ENCODE results near the gene SH3BGR.
"Not testable (repeated sequence)": the region's sequence is repeated elsewhere in the genome, so short reads cannot be mapped to it uniquely, and the experiment has no call there.

The SH3BGR gene

DNA sequence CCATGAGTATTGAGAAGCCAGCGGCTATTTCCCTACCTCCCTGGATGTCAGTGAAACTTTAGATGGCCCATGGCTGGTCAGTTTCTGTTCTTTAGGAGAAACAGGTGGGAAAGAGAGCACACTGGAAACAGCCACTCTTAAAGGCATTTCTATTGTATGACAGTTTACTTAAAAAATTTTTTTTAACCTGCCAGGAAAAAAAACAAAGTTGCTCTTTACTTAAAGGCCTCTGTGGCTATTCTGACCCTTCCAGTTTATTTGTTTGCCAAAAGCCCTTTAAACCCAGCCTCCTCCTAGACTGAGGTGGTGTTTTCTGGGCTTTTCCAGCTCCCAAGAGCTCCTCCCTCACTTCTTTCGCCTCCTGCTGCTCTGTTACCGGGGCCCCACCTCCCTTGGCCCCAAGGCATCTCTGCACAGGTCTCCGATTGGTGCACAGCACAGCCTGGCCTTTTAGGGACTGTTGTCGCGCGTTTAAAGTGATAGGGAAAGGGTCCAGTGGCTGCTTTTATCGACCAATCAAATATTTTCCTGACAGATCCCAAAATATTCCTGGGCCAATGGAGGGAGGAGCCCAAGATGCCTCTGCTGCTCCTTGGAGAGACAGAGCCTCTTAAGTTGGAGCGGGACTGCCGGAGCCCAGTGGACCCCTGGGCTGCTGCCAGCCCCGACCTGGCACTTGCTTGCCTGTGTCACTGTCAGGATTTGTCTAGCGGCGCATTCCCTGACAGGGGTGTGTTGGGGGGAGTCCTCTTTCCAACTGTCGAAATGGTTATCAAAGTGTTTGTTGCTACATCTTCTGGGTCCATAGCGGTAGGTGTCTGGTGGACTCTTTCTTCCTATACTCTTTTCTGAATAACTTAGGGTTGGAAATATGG, at the start of gene SH3BGR:
Gene SH3BGR (plus strand): TSS at position 639 of the 875 bp plus-strand sequence. CDS start 127 bp downstream, at position 766.
- DNase-seq, result no peak

GRCh38 chr21:39406065-39406464, 45.7 kb upstream of the SH3BGR start:
- no peak for DNase-seq

- not testable (repeated sequence) for DNase-seq
These were observed 32.6 kb upstream of the SH3BGR start for GRCh38 chr21:39419204-39419603.

DNA sequence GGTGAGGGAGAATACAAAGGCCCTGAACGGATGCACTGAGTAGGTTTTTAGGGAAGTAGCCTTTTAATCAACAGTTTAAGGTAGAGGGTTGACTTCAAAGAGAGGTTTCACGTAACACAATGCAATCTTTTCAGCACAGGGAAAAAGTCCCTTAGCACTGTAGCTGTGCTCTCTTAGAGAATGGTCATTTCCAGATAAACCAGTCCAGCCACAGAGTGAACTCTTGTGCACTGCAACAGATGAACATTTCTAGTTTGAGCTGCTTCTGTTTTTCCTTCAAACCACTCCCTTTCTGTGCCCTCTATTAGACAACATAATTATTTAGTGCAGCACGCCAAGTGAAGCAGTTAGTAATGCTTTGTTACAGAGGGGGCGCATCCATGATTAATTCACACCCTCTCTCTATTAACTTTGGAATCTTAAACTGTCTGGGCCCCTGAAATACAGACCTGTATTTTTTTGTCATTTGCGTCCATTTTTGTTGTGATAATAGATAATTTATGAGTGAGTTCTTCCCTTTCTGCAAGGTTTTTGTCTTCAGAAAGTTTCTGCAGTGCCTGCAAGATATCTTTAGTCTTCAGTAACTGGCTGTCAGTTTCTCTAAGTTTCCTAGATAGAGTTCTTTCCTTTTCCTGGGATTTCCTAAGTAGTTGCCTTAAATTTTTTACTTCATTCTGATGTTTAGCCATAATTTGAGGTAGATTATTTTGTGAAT, 29.1 kb upstream of the SH3BGR start:
- no peak for DNase-seq

DNA sequence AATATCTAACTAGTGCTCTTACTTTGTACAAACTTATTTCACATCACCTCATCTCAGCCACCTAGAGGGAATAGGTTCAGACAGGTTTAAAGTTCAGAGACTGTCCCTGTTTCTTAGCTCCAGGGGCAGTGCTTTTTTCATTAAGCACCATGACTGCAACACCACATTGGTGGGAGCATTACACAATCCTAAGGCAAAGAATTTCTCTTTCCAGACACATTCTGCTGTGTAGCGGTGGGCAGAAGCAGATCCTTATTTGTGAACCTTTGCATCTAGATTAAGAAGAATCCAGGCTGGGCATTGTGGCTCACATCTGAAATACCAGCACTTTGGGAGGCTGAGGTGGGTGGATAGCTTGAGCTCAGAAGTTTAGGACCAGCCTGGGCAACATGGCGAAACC, 22.3 kb upstream of the SH3BGR start:
- DNase-seq, result no peak

- DNase-seq, result no peak
These were observed 21.8 kb upstream of the SH3BGR start for GRCh38 chr21:39430016-39430415.

DNA sequence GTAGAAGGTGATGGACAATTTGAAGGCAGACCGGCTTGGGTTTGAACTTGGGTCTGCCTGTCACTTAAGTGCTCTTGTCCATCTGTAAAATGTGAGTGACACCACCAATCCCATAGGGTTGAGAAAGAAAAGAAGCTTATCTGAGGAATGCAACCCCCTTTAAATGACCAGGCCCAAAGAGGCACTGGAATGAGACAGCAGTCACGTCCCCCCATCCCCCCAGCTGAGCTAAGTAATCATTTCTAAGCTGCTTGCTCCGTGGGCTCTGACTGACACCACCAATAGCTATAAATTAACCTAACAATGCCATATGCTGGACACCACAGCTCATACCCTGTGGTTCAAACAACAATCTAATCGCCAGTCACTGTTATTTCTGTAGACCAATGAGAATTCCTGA, 21.3 kb upstream of the SH3BGR start:
- DNase-seq, result no peak

DNA sequence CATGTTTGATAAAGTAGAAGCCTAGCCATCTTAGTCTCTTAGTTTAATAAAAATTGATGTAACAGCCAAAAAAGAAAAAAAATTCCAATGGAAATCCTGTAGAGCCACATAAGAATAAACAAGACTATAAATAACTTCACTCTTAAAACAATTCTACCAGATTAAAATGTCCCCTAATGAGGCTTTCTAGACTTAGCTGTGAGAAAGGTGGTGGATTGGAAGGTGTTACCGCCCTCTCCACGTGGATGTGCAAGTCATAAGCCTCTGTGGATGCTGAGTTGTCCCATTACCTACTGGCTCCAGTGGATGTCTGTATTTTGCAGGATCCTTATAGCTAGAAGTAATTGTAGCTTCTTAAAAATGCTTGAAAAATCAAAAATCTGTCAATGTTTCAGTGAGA, 20.8 kb upstream of the SH3BGR start:
- DNase-seq, result no peak

DNA sequence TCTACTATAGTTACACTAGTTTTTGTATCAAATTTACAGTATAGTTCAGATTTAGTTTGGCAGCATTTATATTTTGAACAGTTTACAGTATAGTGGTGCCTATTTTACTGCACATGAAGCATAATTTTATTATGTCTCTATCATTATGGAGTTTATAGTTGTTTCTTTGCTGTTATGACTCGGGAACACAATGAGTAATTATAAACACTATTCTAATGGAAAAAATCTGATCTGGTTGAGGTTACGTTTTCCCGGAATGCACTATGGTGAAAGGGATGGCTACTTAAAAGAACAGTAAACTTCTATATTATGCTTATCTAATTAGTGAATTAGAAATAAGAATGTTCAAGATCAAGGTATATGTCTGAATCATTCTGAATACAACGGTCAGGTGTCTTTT, 16.8 kb upstream of the SH3BGR start:
- DNase-seq, result no peak

DNA sequence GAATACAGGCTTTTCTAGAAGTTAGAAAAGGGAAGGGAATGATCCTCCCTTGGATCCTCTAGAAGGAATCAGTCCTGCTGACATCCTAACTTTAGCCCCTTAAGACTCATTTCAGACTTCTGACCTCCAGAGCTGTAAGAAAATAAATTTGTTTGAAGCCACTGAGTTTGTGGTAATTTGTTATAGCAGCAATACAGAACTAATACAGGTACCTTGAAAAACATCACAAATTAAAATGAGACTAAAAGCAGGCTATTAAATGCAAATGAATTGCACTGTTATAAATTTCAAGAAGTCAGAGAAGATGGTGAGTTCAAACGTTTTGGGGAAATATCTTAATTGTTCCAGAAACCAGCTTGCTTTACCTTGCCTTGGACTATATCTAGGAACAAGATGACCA, 12.5 kb upstream of the SH3BGR start:
- no peak for DNase-seq

- DNase-seq, result no peak
These were observed 10.0 kb upstream of the SH3BGR start for GRCh38 chr21:39441502-39442475.

- DNase-seq, result no peak
These were observed 7.2 kb upstream of the SH3BGR start for GRCh38 chr21:39444421-39445180.

DNA sequence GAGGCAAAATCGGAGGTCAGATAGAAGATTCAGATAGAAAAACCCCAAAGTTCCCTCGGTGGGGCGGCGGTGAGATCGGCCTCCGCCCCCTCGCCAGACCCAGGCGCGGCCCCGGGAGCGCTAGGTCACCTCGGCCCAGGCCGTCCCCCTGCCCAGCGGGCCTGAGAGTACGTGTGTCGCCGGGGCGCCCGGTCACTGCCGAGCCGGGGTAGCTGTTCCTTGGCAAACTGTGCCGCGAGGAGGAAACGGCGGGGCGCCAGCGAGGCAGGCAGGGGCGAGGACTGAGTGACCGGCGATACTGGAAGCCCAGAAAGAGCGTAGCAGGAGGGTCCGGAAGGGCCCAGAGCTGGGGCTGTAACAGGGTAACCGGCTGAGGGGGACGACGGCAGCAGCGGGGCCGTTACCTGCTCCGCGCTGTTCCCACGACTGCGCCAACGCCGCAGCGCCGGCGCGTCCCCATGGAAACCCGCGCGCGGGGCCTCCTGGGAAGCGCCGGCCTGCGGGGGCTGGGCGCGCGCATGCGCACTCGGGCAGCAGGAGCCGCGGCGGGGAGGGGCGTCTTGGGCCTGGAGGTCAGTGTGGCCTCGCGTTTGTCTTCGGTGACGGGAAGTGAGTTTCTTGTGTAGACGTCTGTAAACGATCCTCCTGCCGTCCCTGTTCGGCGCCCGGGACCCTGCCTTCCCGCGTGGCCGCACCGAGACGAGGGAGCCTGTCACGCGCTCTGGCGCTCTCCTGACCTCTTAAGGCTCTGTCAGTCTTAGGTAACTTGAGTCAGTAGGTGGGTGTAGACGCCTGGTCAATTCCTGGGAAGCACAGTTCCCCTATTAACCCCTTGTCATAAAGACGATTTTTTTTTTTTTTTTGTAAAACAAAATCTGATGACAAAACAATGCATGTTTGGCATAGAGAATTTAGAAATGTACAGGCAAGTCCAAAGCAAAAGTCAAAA, 6.2 kb upstream of the SH3BGR start, which contains the start of gene LCA5L:
Gene LCA5L (minus strand): TSS at position 458 of the 949 bp plus-strand sequence. CDS start 17,285 bp downstream, outside the sequence.
- DNase-seq, result peak; percentile 2

DNA sequence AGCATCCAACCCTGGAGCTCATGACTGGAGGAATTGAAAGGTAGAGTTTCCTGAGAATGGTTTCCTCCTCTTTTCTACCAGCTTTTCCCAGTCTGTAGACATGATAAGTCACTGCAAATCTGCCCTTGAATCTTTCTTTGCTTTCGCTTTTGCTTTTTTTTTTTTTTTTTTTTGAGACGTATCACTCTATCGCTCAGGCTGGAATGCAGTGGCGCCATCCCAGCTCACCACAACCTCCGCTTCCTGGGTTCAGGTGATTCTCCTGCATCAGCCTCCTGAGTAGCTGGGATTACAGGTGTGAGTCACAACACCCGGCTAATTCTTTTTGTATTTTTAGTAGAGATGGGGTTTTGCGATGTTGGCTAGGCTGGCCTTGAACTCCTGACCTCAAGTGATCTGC, 4.5 kb upstream of the SH3BGR start:
- no peak for DNase-seq

GRCh38 chr21:39452207-39452969, 618 bp downstream of the SH3BGR start:
- DNase-seq, result no peak

- no peak for DNase-seq
These were observed 1.2 kb downstream of the SH3BGR start for GRCh38 chr21:39452970-39453342.

DNA sequence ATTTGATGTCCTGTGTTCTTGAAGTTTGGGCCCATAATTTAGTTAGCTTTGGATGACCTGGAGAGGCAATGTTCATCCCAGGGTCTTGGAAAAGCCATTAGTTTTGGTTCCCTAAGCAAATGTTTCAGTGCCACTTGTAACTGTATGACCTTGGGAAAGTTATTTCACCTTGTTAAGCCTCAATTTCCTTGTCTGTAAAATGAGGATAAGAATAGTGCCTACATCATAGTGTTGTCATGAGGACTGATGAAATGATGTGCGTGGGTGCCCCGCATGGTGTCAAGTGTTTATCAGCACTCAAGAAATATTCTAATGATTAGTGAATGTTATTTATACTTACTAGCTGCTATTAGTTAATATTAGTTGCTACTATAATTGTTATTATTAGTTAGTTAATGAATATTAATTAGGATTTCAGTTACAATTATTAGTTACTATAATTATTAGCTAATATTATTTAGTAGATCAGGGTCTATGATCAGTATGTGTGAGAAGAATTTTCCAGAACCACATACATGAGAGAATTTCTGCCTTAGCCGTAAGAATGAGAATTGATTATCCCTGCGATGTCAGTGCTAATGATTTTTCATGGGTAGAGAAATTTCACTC, 1.9 kb downstream of the SH3BGR start:
- DNase-seq, result no peak

DNA sequence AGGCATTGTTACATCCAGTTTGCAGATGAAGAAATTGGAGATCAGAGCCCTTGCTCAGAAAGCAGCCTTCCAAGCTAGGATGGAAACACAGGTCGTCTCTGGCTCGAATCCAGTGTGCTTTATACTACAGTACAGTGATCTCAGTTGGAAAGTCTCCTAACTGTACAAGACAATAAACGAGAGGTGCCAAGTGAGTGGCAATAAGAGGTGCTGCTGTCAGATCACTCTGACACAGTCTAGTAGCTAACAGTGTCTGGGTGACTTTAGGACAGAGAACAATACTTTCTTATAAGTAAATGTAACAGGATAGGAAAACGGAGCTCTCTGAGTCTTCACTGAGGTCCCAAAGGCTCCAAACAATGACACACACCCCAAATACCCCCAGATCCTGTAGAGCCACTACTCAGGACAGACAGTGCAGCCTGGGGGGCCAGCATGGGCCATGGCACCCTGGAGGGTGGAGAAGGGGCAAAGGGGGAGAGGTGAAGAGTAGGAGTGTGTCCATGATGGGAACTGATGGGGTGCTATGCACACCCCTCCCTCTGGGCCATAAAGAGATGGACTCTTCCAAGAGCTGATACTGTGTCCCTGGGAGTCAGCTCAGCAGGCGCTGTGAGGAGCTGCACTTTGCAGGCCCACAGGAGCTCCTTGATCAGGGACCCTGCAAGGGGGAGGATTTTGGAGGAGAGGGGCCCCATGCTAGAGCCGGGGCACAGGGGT, 3.3 kb downstream of the SH3BGR start:
- no peak for DNase-seq

DNA sequence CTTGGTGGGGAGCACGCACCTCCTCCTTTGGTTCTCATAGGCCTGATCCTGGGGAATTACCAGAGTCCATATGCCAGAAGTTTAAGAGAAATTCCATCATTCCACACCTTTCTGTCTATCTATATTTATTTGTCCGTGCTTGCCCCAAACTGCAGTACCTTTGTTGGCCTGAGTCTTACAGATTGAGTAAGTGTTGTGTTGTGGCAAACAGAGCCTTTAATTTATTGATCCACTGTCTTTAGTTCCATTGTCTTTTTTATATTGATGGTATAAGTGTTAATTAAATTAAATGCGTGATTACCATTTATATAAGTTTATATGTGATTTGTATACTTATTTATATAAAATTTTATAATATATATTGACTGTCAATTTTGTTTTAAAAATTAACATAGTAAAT, 4.9 kb downstream of the SH3BGR start:
- no peak for DNase-seq

Data from NCI-H2081 treated with DMSO at 0.1 percent for 48 hours (cell line).